AML-193 (cell line): ENCODE data around the gene FYB1.

Experiments
- DNase-seq, 2 experiments: peaks; one replicate each; lab custom pipeline; 2025; lab: John Stamatoyannopoulos, UW

Gene FYB1

GRCh38 chr5:39158786-39159185 lies 60.6 kb downstream of the FYB1 start:
- no peak for DNase-seq

GRCh38 chr5:39158127-39158593 lies 61.2 kb downstream of the FYB1 start:
- DNase-seq: no peak

GRCh38 chr5:39157701-39158100 lies 61.7 kb downstream of the FYB1 start:
- DNase-seq: no peak

GRCh38 chr5:39156082-39156481 lies 63.3 kb downstream of the FYB1 start:
- DNase-seq: no peak

GRCh38 chr5:39151745-39152144 lies 67.6 kb downstream of the FYB1 start:
- no peak for DNase-seq

GRCh38 chr5:39149966-39150365 lies 69.4 kb downstream of the FYB1 start:
- no peak for DNase-seq

- DNase-seq: peak; percentile 29 to 44
These were observed 70.3 kb downstream of the FYB1 start for GRCh38 chr5:39148983-39149534.

GRCh38 chr5:39146831-39147540 lies 72.4 kb downstream of the FYB1 start:
- DNase-seq: no peak

- no peak for DNase-seq
These were observed 76.1 kb downstream of the FYB1 start for GRCh38 chr5:39143151-39143860.

- DNase-seq: no peak
These were observed 78.7 kb downstream of the FYB1 start for GRCh38 chr5:39140558-39141168.

GRCh38 chr5:39138892-39139291 lies 80.5 kb downstream of the FYB1 start:
- DNase-seq: no peak

- no peak for DNase-seq
These were observed 81.4 kb downstream of the FYB1 start for GRCh38 chr5:39137819-39138451.

- DNase-seq: no peak
These were observed 82.0 kb downstream of the FYB1 start for GRCh38 chr5:39137391-39137790.

GRCh38 chr5:39132792-39133191 lies 86.6 kb downstream of the FYB1 start:
- no peak for DNase-seq

GRCh38 chr5:39132128-39132447 lies 87.3 kb downstream of the FYB1 start:
- no peak for DNase-seq

- no peak for DNase-seq
These were observed 87.9 kb downstream of the FYB1 start for GRCh38 chr5:39131210-39132127.

- no peak for DNase-seq
These were observed 88.6 kb downstream of the FYB1 start for GRCh38 chr5:39130716-39131115.

GRCh38 chr5:39121922-39122321 lies 97.4 kb downstream of the FYB1 start:
- DNase-seq: no peak

- no peak for DNase-seq
These were observed 98.0 kb downstream of the FYB1 start for GRCh38 chr5:39121315-39121714.

GRCh38 chr5:39120052-39120420 lies 99.3 kb downstream of the FYB1 start:
- DNase-seq: no peak

- DNase-seq: no peak
These were observed 99.8 kb downstream of the FYB1 start for GRCh38 chr5:39119404-39120051.
